HepG2 (cell line): ENCODE results near the gene CAPN11. TPM values are rescaled to one million over a fixed set of nuclear protein-coding genes. Genes with fewer than 3 reads are reported as not detected.
A peak's percentile ranks its signal among the peaks of the same experiment; 100 is the strongest.

ENCODE experiments used
- EHMT2 ChIP-seq: fragments of 200-600 bp; sonication (generic); IDR thresholded peaks from 2 replicates; pipeline ENCODE4 v1.7.0; 2017; ENCODE audit warnings: antibody characterized with exemption, low read depth, low read length, borderline replicate concordance
- HNF4G ChIP-seq, 2 experiments: sonication (generic) in 1 of 2; formaldehyde crosslinking in 1 of 2; IDR thresholded peaks; 2 replicates each; pipeline versions ENCODE4 v1.4.0 to v1.6.1; 2011 to 2020; ENCODE audit warnings: borderline replicate concordance in 2 of 2, low read depth in 2 of 2, mild to moderate bottlenecking in 2 of 2, low read length in 1 of 2, missing genetic modification reagents in 1 of 2, moderate library complexity in 1 of 2
- HNRNPK ChIP-seq: fragments of 200-400 bp; formaldehyde crosslinking; IDR thresholded peaks from 2 replicates; pipeline ENCODE4 v1.6.1; 2018; ENCODE audit warnings: low read length, low read depth, moderate library complexity, mild to moderate bottlenecking; ENCODE audit not compliant: poor library complexity, severe bottlenecking
- KDM3A ChIP-seq: IDR thresholded peaks from 2 replicates; pipeline ENCODE4 v1.6.1; 2018; ENCODE audit warnings: low read depth, missing compliant biosample characterization
- MIXL1 ChIP-seq: IDR thresholded peaks from 2 replicates; pipeline ENCODE4 v1.6.1; 2016
- PCBP2 ChIP-seq: fragments of 200-400 bp; formaldehyde crosslinking; optimal IDR thresholded peaks from 2 replicates; pipeline ENCODE3; 2018; ENCODE audit warnings: low read length, low read depth; ENCODE audit not compliant: poor library complexity, severe bottlenecking
- RELA ChIP-seq: sonication (generic); formaldehyde crosslinking; IDR thresholded peaks from 2 replicates; pipeline ENCODE4 v1.4.0; 2020; ENCODE audit warnings: missing genetic modification reagents
- SOX6 ChIP-seq, 2 experiments: fragments of 450-650 bp in 1 of 2; sonication (generic) in 1 of 2; formaldehyde crosslinking in 1 of 2; IDR thresholded peaks; 2 replicates each; pipeline versions ENCODE4 v1.4.0 to v1.6.1; 2017 to 2020; ENCODE audit warnings: antibody characterized with exemption in 1 of 2, mild to moderate bottlenecking in 1 of 2, missing genetic modification reagents in 1 of 2
- YEATS4 ChIP-seq: sonication (generic); formaldehyde crosslinking; IDR thresholded peaks from 2 replicates; pipeline ENCODE4 v1.4.0; 2020; ENCODE audit warnings: missing genetic modification reagents, borderline replicate concordance
- ZNF138 ChIP-seq: sonication (generic); formaldehyde crosslinking; IDR thresholded peaks from 2 replicates; pipeline ENCODE4 v1.5.0; 2020; ENCODE audit warnings: mild to moderate bottlenecking, low read depth, missing genetic modification reagents
- ZNF331 ChIP-seq: sonication (generic); formaldehyde crosslinking; IDR thresholded peaks from 2 replicates; pipeline ENCODE4 v1.4.0; 2020; ENCODE audit warnings: missing genetic modification reagents
- ZNF678 ChIP-seq: sonication (generic); formaldehyde crosslinking; IDR thresholded peaks from 2 replicates; pipeline ENCODE4 v1.4.0; 2020; ENCODE audit warnings: mild to moderate bottlenecking, missing genetic modification reagents
- ZNF841 ChIP-seq: sonication (generic); formaldehyde crosslinking; IDR thresholded peaks from 2 replicates; pipeline ENCODE4 v1.8.1; 2023; ENCODE audit warnings: missing genetic modification reagents, borderline replicate concordance
- polyA plus RNA-seq, 8 experiments: library from polyadenylated mRNA; depleted of rRNA in 3 of 8; stranded (reverse) in 7 of 8; unstranded in 1 of 8; fragments of >200 nt; fragmentation: Illumina TruSeq in 4 of 8; extraction: Trizol in 4 of 8; gene quantifications; 2 replicates each; pipeline versions ENCODE4 v1.2.1 to v1.2.3, GENCODE V29; 2011 to 2016; ENCODE audit warnings: low read depth in 4 of 8, missing spikeins in 1 of 8, mixed read lengths in 1 of 8; ENCODE audit not compliant: insufficient read depth in 1 of 8
- total RNA-seq, 5 experiments: library from RNA; depleted of rRNA; stranded (reverse); fragments of >200 nt; fragmentation: Illumina TruSeq; extraction: Trizol; gene quantifications; 2 replicates each; pipeline ENCODE4 v1.2.3, GENCODE V29; 2016; ENCODE audit warnings: low read depth in 1 of 5
- TF ChIP-seq, protein P1 (sequence below): sonication (generic); formaldehyde crosslinking; IDR thresholded peaks from 2 replicates; pipeline ENCODE4 v1.5.0; 2020; ENCODE audit warnings: missing genetic modification reagents
- TF ChIP-seq, protein P2 (sequence below): sonication (generic); formaldehyde crosslinking; IDR thresholded peaks from 2 replicates; pipeline ENCODE4 v1.4.0; 2020; ENCODE audit warnings: low read depth, mild to moderate bottlenecking, missing genetic modification reagents
- TF ChIP-seq, protein P3 (sequence below), 2 experiments: sonication (generic) in 1 of 2; formaldehyde crosslinking in 1 of 2; IDR thresholded peaks; 2 replicates each; pipeline versions ENCODE4 v1.6.1 to v1.9.0; 2014 to 2022; ENCODE audit warnings: antibody characterized with exemption in 1 of 2, borderline replicate concordance in 1 of 2, inconsistent platforms in 1 of 2, low read depth in 1 of 2, missing genetic modification reagents in 1 of 2
- TF ChIP-seq, protein P4 (sequence below): IDR thresholded peaks from 2 replicates; pipeline ENCODE4 v1.6.1; 2018; ENCODE audit warnings: missing genetic modification reagents

Gene CAPN11
- total and polyA plus RNA-seq, 2 of the 13 experiments (the other 11 are each of a cell fraction or from before 2014, with no cell fraction given): 0.07 to 0.11 TPM

DNA sequence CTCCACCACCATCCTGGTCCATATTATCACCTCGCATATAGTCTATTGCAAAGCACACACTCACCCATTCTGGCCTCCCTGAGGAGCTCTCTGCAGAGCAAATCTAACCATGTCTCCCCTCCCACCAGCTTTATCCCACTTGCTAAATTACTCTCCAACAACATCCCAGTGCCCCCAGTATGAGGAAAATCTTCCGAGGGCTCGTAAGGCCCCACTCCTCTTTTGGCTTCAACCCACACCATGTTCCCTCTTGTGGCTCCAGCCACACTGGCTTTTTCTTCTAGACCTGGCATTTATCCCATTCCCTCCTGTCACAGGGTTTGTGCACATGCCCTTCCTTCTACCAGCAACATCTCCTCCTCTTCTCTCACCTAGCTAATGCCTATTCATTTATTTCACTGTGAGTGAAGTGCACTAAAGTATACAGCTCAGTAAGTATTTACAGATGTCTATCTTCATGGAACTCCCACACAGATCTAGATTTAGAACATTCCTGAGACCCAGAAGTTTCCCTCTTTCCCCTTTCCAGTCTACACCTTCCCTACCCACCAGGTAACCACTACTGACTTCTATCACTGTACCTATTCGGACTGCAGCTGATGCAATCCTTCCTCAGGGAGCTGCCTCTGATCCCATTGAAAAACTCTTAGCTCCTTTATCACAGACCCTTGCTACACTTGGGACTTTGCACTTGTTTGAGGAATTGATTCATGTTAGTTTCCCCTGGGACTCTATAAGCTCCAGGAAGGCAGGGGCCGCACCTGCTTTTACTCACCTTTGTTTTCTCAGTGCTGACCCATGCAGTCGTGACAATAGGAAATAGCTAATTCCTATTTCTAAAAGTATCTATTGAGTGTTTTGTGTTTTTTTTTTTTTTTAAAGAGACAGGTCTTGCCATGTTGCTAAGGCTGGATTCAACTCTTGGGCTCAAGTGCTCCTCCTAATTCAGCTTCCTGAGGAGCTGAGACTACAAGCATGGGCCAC is 46.9 kb upstream of the CAPN11 start (continued):
- peak; percentile 96 for TF ChIP-seq HNF4G (IDR thresholded peaks at IDR 0.05; ENCODE audit: borderline replicate concordance, low read depth, low read length)
- peak; percentile 92 for TF ChIP-seq HNF4G (CRISPR knock-in tag; IDR thresholded peaks at IDR 0.05; ENCODE audit: borderline replicate concordance, low read depth)
- peak; percentile 78; the same call in 1 of the 2 replicates for TF ChIP-seq ZNF331 (CRISPR knock-in tag)
- TF ChIP-seq PCBP2: no peak
- no peak for TF ChIP-seq EHMT2
- TF ChIP-seq ZNF841 (CRISPR knock-in tag): no peak
- TF ChIP-seq SOX6 (IDR thresholded peaks at IDR 0.05): no peak
- peak; percentile 99 for TF ChIP-seq SOX6 (CRISPR knock-in tag; IDR thresholded peaks at IDR 0.05)
- 0 out of 2 replicates have a peak, but pooled peaks have one; percentile 45 for TF ChIP-seq ZNF678 (CRISPR knock-in tag)
- TF ChIP-seq MIXL1: no peak; the same call in 1 of the 2 replicates
- TF ChIP-seq, protein P1, sequence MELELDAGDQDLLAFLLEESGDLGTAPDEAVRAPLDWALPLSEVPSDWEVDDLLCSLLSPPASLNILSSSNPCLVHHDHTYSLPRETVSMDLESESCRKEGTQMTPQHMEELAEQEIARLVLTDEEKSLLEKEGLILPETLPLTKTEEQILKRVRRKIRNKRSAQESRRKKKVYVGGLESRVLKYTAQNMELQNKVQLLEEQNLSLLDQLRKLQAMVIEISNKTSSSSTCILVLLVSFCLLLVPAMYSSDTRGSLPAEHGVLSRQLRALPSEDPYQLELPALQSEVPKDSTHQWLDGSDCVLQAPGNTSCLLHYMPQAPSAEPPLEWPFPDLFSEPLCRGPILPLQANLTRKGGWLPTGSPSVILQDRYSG (CRISPR knock-in tag): no peak
- TF ChIP-seq, protein P2, sequence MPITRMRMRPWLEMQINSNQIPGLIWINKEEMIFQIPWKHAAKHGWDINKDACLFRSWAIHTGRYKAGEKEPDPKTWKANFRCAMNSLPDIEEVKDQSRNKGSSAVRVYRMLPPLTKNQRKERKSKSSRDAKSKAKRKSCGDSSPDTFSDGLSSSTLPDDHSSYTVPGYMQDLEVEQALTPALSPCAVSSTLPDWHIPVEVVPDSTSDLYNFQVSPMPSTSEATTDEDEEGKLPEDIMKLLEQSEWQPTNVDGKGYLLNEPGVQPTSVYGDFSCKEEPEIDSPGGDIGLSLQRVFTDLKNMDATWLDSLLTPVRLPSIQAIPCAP (CRISPR knock-in tag): no peak
- peak; percentile 73; the same call in 1 of the 2 replicates for TF ChIP-seq KDM3A (CRISPR knock-in tag)
- no peak for TF ChIP-seq HNRNPK
- TF ChIP-seq, protein P3, sequence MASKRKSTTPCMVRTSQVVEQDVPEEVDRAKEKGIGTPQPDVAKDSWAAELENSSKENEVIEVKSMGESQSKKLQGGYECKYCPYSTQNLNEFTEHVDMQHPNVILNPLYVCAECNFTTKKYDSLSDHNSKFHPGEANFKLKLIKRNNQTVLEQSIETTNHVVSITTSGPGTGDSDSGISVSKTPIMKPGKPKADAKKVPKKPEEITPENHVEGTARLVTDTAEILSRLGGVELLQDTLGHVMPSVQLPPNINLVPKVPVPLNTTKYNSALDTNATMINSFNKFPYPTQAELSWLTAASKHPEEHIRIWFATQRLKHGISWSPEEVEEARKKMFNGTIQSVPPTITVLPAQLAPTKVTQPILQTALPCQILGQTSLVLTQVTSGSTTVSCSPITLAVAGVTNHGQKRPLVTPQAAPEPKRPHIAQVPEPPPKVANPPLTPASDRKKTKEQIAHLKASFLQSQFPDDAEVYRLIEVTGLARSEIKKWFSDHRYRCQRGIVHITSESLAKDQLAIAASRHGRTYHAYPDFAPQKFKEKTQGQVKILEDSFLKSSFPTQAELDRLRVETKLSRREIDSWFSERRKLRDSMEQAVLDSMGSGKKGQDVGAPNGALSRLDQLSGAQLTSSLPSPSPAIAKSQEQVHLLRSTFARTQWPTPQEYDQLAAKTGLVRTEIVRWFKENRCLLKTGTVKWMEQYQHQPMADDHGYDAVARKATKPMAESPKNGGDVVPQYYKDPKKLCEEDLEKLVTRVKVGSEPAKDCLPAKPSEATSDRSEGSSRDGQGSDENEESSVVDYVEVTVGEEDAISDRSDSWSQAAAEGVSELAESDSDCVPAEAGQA (IDR thresholded peaks at IDR 0.05; ENCODE audit: low read depth): no peak
- TF ChIP-seq, protein P3 (CRISPR knock-in tag; IDR thresholded peaks at IDR 0.05; ENCODE audit: borderline replicate concordance): no peak
- no peak for TF ChIP-seq ZNF138 (CRISPR knock-in tag)
- no peak for TF ChIP-seq RELA
- peak; percentile 47; the same call in 1 of the 2 replicates for TF ChIP-seq YEATS4 (CRISPR knock-in tag)
- TF ChIP-seq, protein P4, sequence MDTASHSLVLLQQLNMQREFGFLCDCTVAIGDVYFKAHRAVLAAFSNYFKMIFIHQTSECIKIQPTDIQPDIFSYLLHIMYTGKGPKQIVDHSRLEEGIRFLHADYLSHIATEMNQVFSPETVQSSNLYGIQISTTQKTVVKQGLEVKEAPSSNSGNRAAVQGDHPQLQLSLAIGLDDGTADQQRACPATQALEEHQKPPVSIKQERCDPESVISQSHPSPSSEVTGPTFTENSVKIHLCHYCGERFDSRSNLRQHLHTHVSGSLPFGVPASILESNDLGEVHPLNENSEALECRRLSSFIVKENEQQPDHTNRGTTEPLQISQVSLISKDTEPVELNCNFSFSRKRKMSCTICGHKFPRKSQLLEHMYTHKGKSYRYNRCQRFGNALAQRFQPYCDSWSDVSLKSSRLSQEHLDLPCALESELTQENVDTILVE (CRISPR knock-in tag): peak; percentile 64; the same call in 1 of the 2 replicates
